HCT116 (cell line): ENCODE results near the gene KRT5. TPM values are rescaled to one million over a fixed set of nuclear protein-coding genes. Genes with fewer than 3 reads are reported as not detected.
A peak's percentile ranks its signal among the peaks of the same experiment; 100 is the strongest.

Source experiments
- ATAC-seq: fragments of 200-7000 bp; cut with Tn5 transposase; 2 replicates; pipeline ENCODE4 v1.9.1; 2020; ENCODE audit warnings: mild to moderate bottlenecking, moderate library complexity
- BruUV-seq: library from RNA; stranded (reverse); fragments of 400-500 nt; replicated peaks from 2 replicates; lab custom pipeline; 2021; lab: Mats Ljungman, UMichigan
- CTCF ChIA-PET: fragments of 300-600 bp; sonication (Branson Sonifier 250); formaldehyde crosslinking; loops from one replicate; lab custom pipeline; 2021; ENCODE audit warnings: antibody characterized with exemption; lab: Charles Lee
- POLR2A ChIA-PET: fragments of 300-600, 350-600 bp; sonication (Branson Sonifier 250); formaldehyde crosslinking; loops from one replicate; lab custom pipeline; 2021; ENCODE audit warnings: antibody characterized with exemption; lab: Charles Lee
- RAD21 ChIA-PET, 2 experiments: fragments of 300-600 bp; sonication (Branson Sonifier 250); formaldehyde crosslinking; loops; one replicate each; lab custom pipeline; 2023; ENCODE audit warnings: low total read pairs in 2 of 2; ENCODE audit not compliant: uncharacterized antibody in 2 of 2, unreplicated experiment in 2 of 2, low non-redundant PET in 1 of 2; lab: Charles Lee
- DNase-seq: peaks from one replicate; pipeline ENCODE4 v3.0.0-alpha.2; 2010; ENCODE audit warnings: low read depth, low spot score
- H2AFZ ChIP-seq: fragments of 200-600 bp; shearing (Covaris generic), sonication (generic); 2 replicates; pipeline ENCODE4 v1.6.1; 2017; ENCODE audit warnings: low read depth, mixed run types, mixed read lengths, antibody characterized with exemption, low read length; ENCODE audit not compliant: poor library complexity, severe bottlenecking
- H3K27ac ChIP-seq: 2 replicates; pipeline ENCODE4 v1.5.1; 2012; ENCODE audit warnings: low read depth, low read length
- H3K27me3 ChIP-seq: fragments of 200-600 bp; sonication (generic); 2 replicates; pipeline ENCODE4 v1.6.1; 2016; ENCODE audit warnings: mixed run types, low read length, mixed read lengths; ENCODE audit not compliant: insufficient read depth
- H3K36me3 ChIP-seq, 2 experiments: fragments of 200-500 bp in 1 of 2; fragments of 200-600 bp in 1 of 2; sonication (Bioruptor generic) in 1 of 2; sonication (generic) in 1 of 2; 2 replicates each; pipeline versions ENCODE4 v1.5.1 to v1.6.1; 2014 to 2016; ENCODE audit warnings: low read length in 2 of 2, inconsistent platforms in 1 of 2, mixed read lengths in 1 of 2, mixed run types in 1 of 2; ENCODE audit not compliant: insufficient read depth in 2 of 2, control insufficient read depth in 1 of 2
- H3K4me1 ChIP-seq, 2 experiments: fragments of 200-600 bp in 1 of 2; sonication (generic) in 1 of 2; 2 replicates each; pipeline versions ENCODE4 v1.5.1 to v1.6.1; 2012 to 2017; ENCODE audit warnings: low read length in 2 of 2, inconsistent platforms in 1 of 2, mild to moderate bottlenecking in 1 of 2, mixed read lengths in 1 of 2, mixed run types in 1 of 2, moderate library complexity in 1 of 2; ENCODE audit not compliant: insufficient read depth in 2 of 2, control insufficient read depth in 1 of 2
- H3K4me2 ChIP-seq: fragments of 200-600 bp; sonication (generic); 2 replicates; pipeline ENCODE4 v1.6.1; 2017; ENCODE audit warnings: mixed run types, low read length, mixed read lengths
- H3K4me3 ChIP-seq, 2 experiments: fragments of 200-600 bp in 1 of 2; sonication (generic) in 1 of 2; replicated peaks in 1 of 2; 2 replicates each; pipeline ENCODE4 v1.5.1; 2011 to 2016; ENCODE audit warnings: low read length in 2 of 2, control low read depth in 1 of 2, low read depth in 1 of 2, mild to moderate bottlenecking in 1 of 2, mixed read lengths in 1 of 2, mixed run types in 1 of 2
- H3K79me2 ChIP-seq: fragments of 200-600 bp; sonication (generic); 2 replicates; pipeline ENCODE4 v1.6.1; 2017; ENCODE audit warnings: mild to moderate bottlenecking, mixed run types, low read length, moderate library complexity, mixed read lengths; ENCODE audit not compliant: insufficient read depth
- H3K9ac ChIP-seq: fragments of 200-600 bp; sonication (generic); 2 replicates; pipeline ENCODE4 v1.6.1; 2016; ENCODE audit warnings: low read length, mixed read lengths
- H3K9me2 ChIP-seq: fragments of 200-600 bp; sonication (generic), shearing (Covaris generic); 2 replicates; pipeline ENCODE4 v1.6.1; 2017; ENCODE audit warnings: mixed run types, mild to moderate bottlenecking, moderate library complexity; ENCODE audit not compliant: insufficient read depth
- H3K9me3 ChIP-seq, 2 experiments: fragments of 200-500 bp in 1 of 2; fragments of 200-600 bp in 1 of 2; sonication (Bioruptor generic) in 1 of 2; sonication (generic) in 1 of 2; 2 replicates each; pipeline ENCODE4 v1.6.1; 2014 to 2017; ENCODE audit warnings: low read length in 2 of 2, mixed read lengths in 2 of 2, inconsistent platforms in 1 of 2, low read depth in 1 of 2, mild to moderate bottlenecking in 1 of 2, mixed run types in 1 of 2, moderate library complexity in 1 of 2; ENCODE audit not compliant: control insufficient read depth in 1 of 2, insufficient read depth in 1 of 2
- H4K20me1 ChIP-seq: fragments of 200-600 bp; sonication (generic), shearing (Covaris generic); 2 replicates; pipeline ENCODE4 v1.6.1; 2017; ENCODE audit warnings: mixed run types, mild to moderate bottlenecking, moderate library complexity; ENCODE audit not compliant: insufficient read depth
- CTCF ChIP-seq, 3 experiments: fragments of 200-600 bp in 1 of 3; sonication (generic) in 1 of 3; IDR thresholded peaks in 2 of 3; conservative IDR thresholded peaks in 1 of 3; 2 replicates each; pipeline ENCODE4 v1.5.1; 2012 to 2017; ENCODE audit warnings: low read depth in 2 of 3, low read length in 2 of 3, antibody characterized with exemption in 1 of 3, borderline replicate concordance in 1 of 3, control low read depth in 1 of 3, mild to moderate bottlenecking in 1 of 3, mixed read lengths in 1 of 3, mixed run types in 1 of 3, moderate library complexity in 1 of 3; ENCODE audit not compliant: insufficient read depth in 1 of 3
- EGR1 ChIP-seq: IDR thresholded peaks from 2 replicates; pipeline ENCODE4 v1.6.1; 2012; ENCODE audit warnings: low read depth
- ELF1 ChIP-seq: IDR thresholded peaks from 2 replicates; pipeline ENCODE4 v1.6.1; 2012; ENCODE audit warnings: low read depth, borderline replicate concordance
- EZH2 ChIP-seq: fragments of 200-600 bp; sonication (generic); IDR thresholded peaks from 2 replicates; pipeline ENCODE4 v1.6.1; 2017; ENCODE audit warnings: antibody characterized with exemption, mixed run types
- FOSL1 ChIP-seq: IDR thresholded peaks from 2 replicates; pipeline ENCODE4 v1.6.1; 2012; ENCODE audit warnings: low read depth
- JUND ChIP-seq: IDR thresholded peaks from 2 replicates; pipeline ENCODE4 v1.6.1; 2012
- MAX ChIP-seq: IDR thresholded peaks from 2 replicates; pipeline ENCODE4 v1.6.1; 2012
- REST ChIP-seq: IDR thresholded peaks from 2 replicates; pipeline ENCODE4 v1.6.1; 2012; ENCODE audit warnings: low read depth
- SP1 ChIP-seq: IDR thresholded peaks from 2 replicates; pipeline ENCODE4 v1.6.1; 2012; ENCODE audit warnings: low read depth
- intact Hi-C: fragments of 100-400 bp; cut with micrococcal nuclease; formaldehyde crosslinking; loops from 2 replicates; pipeline ENCODE4 v1.10.0; 2022
- total RNA-seq: library from RNA; stranded (reverse); gene quantifications from one replicate; pipeline ENCODE4 v1.2.1, GENCODE V29; 2021; ENCODE audit not compliant: unreplicated experiment
- TF ChIP-seq, protein P1 (sequence below): IDR thresholded peaks from 2 replicates; pipeline ENCODE4 v1.6.1; 2011; ENCODE audit warnings: mild to moderate bottlenecking, low read length, moderate library complexity; ENCODE audit not compliant: insufficient replicate concordance; ENCODE audit errors: extremely low read depth
- TF ChIP-seq, protein P2 (sequence below): IDR thresholded peaks from 2 replicates; pipeline ENCODE4 v1.6.1; 2012

KRT5 gene
- total RNA-seq, 1 experiment from 2014 or later: 0.44 TPM

DNA sequence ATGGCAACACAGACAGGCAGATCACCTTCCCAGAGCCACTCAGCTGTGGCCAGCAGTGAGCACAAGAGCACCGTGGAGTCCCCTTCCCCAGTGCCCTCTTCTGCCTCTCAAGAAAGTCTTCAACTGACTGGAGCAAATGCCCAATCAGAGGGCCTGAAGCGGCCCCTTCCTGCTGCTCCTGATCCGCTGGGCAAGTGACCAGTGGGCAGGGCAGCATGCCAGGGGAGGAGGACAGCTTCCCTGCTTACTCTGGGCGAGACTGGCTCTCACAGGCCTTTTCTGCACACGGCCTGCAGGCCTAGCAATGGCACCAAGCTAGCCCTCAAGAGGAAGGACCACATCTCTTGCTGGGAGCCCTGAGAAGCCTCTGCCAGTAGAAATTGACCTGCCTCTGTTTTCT lies 31.9 kb upstream of the KRT5 start:
- ChIA-PET CTCF (interaction anchor here (1.1 kb wide), 1 partner anchor 10 kb away, joined by 3 read pairs; no protein-coding TSS in a partner anchor), RAD21 (no interaction called here), POLR2A (no interaction called here)
- no TSS peak for BruUV-seq
- Histone ChIP-seq H3K4me2 (peak overlapping the region; percentile 19; the same call in 1 of the 2 replicates), H3K9me2 (no peaks in the 10 kb centered on the region), H3K27ac (no peak overlapping the region), H2AFZ (no peak overlapping the region), H3K36me3 (no peaks in the 10 kb centered on the region), H3K79me2 (no peaks in the 10 kb centered on the region), H3K9ac (no peak overlapping the region), H3K4me3 (no peak overlapping the region), H3K27me3 (no peaks in the 10 kb centered on the region), H3K9me3 (no peaks in the 10 kb centered on the region), H3K4me1 (peaks cover 5 to 13% of the 10 kb centered on the region in 2 experiments; a peak in 3 of 4 replicates), H4K20me1 (no peaks in the 10 kb centered on the region)
- ATAC-seq (no peak), DNase-seq (no peak)
- TF ChIP-seq, protein P1, sequence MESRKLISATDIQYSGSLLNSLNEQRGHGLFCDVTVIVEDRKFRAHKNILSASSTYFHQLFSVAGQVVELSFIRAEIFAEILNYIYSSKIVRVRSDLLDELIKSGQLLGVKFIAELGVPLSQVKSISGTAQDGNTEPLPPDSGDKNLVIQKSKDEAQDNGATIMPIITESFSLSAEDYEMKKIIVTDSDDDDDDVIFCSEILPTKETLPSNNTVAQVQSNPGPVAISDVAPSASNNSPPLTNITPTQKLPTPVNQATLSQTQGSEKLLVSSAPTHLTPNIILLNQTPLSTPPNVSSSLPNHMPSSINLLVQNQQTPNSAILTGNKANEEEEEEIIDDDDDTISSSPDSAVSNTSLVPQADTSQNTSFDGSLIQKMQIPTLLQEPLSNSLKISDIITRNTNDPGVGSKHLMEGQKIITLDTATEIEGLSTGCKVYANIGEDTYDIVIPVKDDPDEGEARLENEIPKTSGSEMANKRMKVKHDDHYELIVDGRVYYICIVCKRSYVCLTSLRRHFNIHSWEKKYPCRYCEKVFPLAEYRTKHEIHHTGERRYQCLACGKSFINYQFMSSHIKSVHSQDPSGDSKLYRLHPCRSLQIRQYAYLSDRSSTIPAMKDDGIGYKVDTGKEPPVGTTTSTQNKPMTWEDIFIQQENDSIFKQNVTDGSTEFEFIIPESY: no peak
- TF ChIP-seq EGR1 (no peak), EZH2 (no peak), FOSL1 (no peak)
- intact Hi-C loops: no loop called here

- intact Hi-C loops: no loop called here
- Histone ChIP-seq H3K4me1 (peaks cover 5 to 13% of the 10 kb centered on the region in 2 experiments; a peak in 3 of 4 replicates), H3K79me2 (no peaks in the 10 kb centered on the region), H3K36me3 (no peaks in the 10 kb centered on the region), H3K27me3 (no peaks in the 10 kb centered on the region), H2AFZ (no peak overlapping the region), H3K4me3 (no peak overlapping the region), H3K27ac (no peak overlapping the region), H3K9me3 (no peaks in the 10 kb centered on the region), H4K20me1 (no peaks in the 10 kb centered on the region), H3K9me2 (no peaks in the 10 kb centered on the region), H3K4me2 (peak overlapping the region; percentile 19; the same call in 1 of the 2 replicates), H3K9ac (no peak overlapping the region)
- no peak for ATAC-seq
- BruUV-seq: no TSS peak
- RAD21 ChIA-PET: no interaction called here
- DNase-seq: no peak
- CTCF ChIA-PET: no interaction called here
- POLR2A ChIA-PET: no interaction called here
- TF ChIP-seq ELF1 (no peak), CTCF (IDR thresholded peaks at IDR 0.05 in 2 of 3, conservative IDR thresholded peaks at IDR 0.05 in 1 of 3; ENCODE audit: borderline replicate concordance in 1 of 3, insufficient read depth in 1 of 3, low read depth in 2 of 3, low read length in 2 of 3) (no peak), JUND (no peak), EZH2 (no peak), SP1 (no peak), MAX (no peak), REST (no peak)
- TF ChIP-seq, protein P2, sequence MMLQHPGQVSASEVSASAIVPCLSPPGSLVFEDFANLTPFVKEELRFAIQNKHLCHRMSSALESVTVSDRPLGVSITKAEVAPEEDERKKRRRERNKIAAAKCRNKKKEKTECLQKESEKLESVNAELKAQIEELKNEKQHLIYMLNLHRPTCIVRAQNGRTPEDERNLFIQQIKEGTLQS: no peak
These were observed 31.1 kb upstream of the KRT5 start for GRCh38 chr12:52551216-52551865.
